Body of pancreas (tissue), 4 donors: ENCODE data around the gene OR14A16. TPM values are rescaled to one million over a fixed set of nuclear protein-coding genes. Genes with fewer than 3 reads are reported as not detected.

Experiments used
- ATAC-seq: fragments of 150-250 bp; one replicate; pipeline ENCODE4 v1.9.1; 2016
- DNase-seq, 4 donors: peaks; one replicate each; pipeline ENCODE4 v3.0.0-alpha.2; 2019
- H3K27ac ChIP-seq, 4 donors: fragments of 200-600 bp; sonication (generic); 1 replicate in 3 of 4; 2 replicates in 1 of 4; pipeline versions ENCODE4 v1.5.1 to v1.6.1; 2016 to 2019; ENCODE audit warnings: mild to moderate bottlenecking in 1 of 4, mixed read lengths in 1 of 4, moderate library complexity in 1 of 4
- H3K27me3 ChIP-seq, 2 donors: fragments of 200-600 bp; sonication (generic); one replicate each; pipeline ENCODE4 v1.6.0; 2016; ENCODE audit warnings: mild to moderate bottlenecking in 1 of 2
- H3K36me3 ChIP-seq, 2 donors: fragments of 200-600 bp; sonication (generic); replicated peaks in 1 of 2; 2 replicates each; pipeline ENCODE4 v1.5.1; 2016; ENCODE audit warnings: low read depth in 2 of 2; ENCODE audit not compliant: insufficient read depth in 1 of 2
- H3K4me1 ChIP-seq: fragments of 200-600 bp; sonication (generic); one replicate; pipeline ENCODE4 v1.6.0; 2016
- H3K4me3 ChIP-seq, 2 donors: fragments of 200-600 bp; sonication (generic); 1 replicate in 1 of 2; 2 replicates in 1 of 2; pipeline ENCODE4 v1.5.1; 2016 to 2019
- H3K9me3 ChIP-seq, 3 donors: fragments of 200-600 bp; sonication (generic); 1 replicate in 2 of 3; 2 replicates in 1 of 3; pipeline ENCODE4 v1.5.1; 2016
- POLR2A ChIP-seq, 3 donors: fragments of 450-650 bp; IDR thresholded peaks; one replicate each; pipeline ENCODE4 v1.6.1; 2016; ENCODE audit warnings: antibody characterized with exemption in 3 of 3, mild to moderate bottlenecking in 2 of 3
- WGBS, 2 donors: methylation state at CpG; one replicate each; pipeline ENCODE4 v1.1.5; 2017; 5-methylcytosine and 5-hydroxymethylcytosine counted together
- intact Hi-C: fragments of 100-400 bp; cut with DNase I; formaldehyde crosslinking; loops from one replicate; pipeline ENCODE4 v1.15.1; 2023
- total RNA-seq, 2 donors: library from RNA; depleted of rRNA; stranded (reverse); fragments of >200 nt; gene quantifications; one replicate each; pipeline ENCODE4 v1.1.0, GENCODE V29; 2016
- TF ChIP-seq, protein P1 (sequence below), 7 experiments: fragments of 450-650 bp in 4 of 7; fragments of 200-600 bp in 3 of 7; sonication (generic) in 3 of 7; IDR thresholded peaks; one replicate each; pipeline ENCODE4 v1.5.1; 2016 to 2019; ENCODE audit warnings: antibody characterized with exemption in 7 of 7

OR14A16 gene
- total RNA-seq, 2 donors from 2014 or later = not detected

DNA sequence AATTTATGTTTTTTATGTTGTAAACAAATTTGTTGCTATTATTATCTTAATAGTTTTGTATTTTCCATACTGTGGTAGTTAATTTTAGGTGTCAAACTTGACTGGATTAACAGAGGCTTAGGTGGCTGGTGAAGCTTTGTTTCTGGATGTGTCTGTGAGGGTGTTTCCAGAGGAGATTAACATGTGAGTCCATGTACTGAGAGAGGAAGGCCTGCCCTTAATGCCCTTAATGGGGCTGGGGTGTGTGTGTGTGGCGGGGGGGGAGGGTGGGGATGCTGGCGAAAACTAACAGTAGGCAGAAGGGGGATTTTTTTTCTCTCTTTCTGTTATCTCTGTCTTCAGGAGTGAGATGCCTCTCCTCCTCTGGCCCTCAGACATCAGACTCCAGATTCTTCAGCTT, 1.9 kb downstream of the OR14A16 start:
- H3K27ac ChIP-seq = no peak overlapping the region
- ATAC-seq = no peak
- TF ChIP-seq, protein P1, sequence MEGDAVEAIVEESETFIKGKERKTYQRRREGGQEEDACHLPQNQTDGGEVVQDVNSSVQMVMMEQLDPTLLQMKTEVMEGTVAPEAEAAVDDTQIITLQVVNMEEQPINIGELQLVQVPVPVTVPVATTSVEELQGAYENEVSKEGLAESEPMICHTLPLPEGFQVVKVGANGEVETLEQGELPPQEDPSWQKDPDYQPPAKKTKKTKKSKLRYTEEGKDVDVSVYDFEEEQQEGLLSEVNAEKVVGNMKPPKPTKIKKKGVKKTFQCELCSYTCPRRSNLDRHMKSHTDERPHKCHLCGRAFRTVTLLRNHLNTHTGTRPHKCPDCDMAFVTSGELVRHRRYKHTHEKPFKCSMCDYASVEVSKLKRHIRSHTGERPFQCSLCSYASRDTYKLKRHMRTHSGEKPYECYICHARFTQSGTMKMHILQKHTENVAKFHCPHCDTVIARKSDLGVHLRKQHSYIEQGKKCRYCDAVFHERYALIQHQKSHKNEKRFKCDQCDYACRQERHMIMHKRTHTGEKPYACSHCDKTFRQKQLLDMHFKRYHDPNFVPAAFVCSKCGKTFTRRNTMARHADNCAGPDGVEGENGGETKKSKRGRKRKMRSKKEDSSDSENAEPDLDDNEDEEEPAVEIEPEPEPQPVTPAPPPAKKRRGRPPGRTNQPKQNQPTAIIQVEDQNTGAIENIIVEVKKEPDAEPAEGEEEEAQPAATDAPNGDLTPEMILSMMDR (IDR thresholded peaks at IDR 0.05) = no peak
- TF ChIP-seq POLR2A (IDR thresholded peaks at IDR 0.05) = no peak
- intact Hi-C loops = no loop called here
- H3K36me3 ChIP-seq = no peaks in the 10 kb centered on the region
- 58 to 69% methylated on average over 2 of the region's 2 CpGs for WGBS, 2 donors
- no peaks in the 10 kb centered on the region for H3K27me3 ChIP-seq
- no peak for DNase-seq
- no peaks in the 10 kb centered on the region for H3K9me3 ChIP-seq
- no peaks in the 10 kb centered on the region for H3K4me1 ChIP-seq
- H3K4me3 ChIP-seq = no peak overlapping the region

DNA sequence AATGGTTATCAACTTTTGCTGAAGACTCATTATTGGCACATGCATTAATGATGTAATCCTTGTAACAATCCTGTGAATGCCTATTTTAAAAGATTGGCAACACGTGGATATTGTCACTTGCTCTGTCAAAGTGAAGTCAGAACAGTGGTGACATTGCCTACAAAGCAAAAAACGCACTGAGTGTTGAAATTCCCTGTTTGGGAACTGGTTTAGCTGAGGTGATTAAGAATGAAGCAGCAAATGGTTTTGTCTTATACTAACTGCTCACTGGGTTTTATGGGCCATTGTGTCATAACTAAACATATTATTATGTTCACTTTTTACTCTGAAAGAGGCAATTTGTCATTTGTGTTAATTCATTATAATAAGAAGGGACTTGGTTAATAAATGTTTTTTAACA, 11.3 kb downstream of the OR14A16 start:
- Histone ChIP-seq H3K9me3 (no peaks in the 10 kb centered on the region), H3K27ac (no peak overlapping the region), H3K27me3 (no peaks in the 10 kb centered on the region), H3K4me3 (no peak overlapping the region), H3K4me1 (no peaks in the 10 kb centered on the region), H3K36me3 (no peaks in the 10 kb centered on the region)
- WGBS, 2 donors = 28 to 33% methylated on average over 2 of the region's 2 CpGs
- DNase-seq (no peak), ATAC-seq (no peak)
- TF ChIP-seq, protein P1 (IDR thresholded peaks at IDR 0.05) = no peak
- intact Hi-C loops = no loop called here

GRCh38 chr1:247797518-247797917, 26.4 kb downstream of the OR14A16 start:
- intact Hi-C loops = no loop called here
- no peak for DNase-seq
- H3K4me1 ChIP-seq = no peaks in the 10 kb centered on the region
- no peaks in the 10 kb centered on the region for H3K36me3 ChIP-seq
- TF ChIP-seq, protein P1 (IDR thresholded peaks at IDR 0.05) = no peak
- TF ChIP-seq POLR2A (IDR thresholded peaks at IDR 0.05) = no peak
- ATAC-seq = no peak
- no peaks in the 10 kb centered on the region for H3K9me3 ChIP-seq
- 15 to 20% methylated on average over 2 of the region's 2 CpGs for WGBS, 2 donors
- no peak overlapping the region for H3K27ac ChIP-seq
- H3K27me3 ChIP-seq = no peaks in the 10 kb centered on the region
- no peak overlapping the region for H3K4me3 ChIP-seq

GRCh38 chr1:247769603-247770002, 54.3 kb downstream of the OR14A16 start:
- intact Hi-C loops = no loop called here
- DNase-seq = no peak
- H3K27me3 ChIP-seq = no peaks in the 10 kb centered on the region
- no peaks in the 10 kb centered on the region for H3K4me1 ChIP-seq
- no peak for ATAC-seq
- H3K27ac ChIP-seq = no peak overlapping the region
- no peak for TF ChIP-seq POLR2A (IDR thresholded peaks at IDR 0.05)
- TF ChIP-seq, protein P1 (IDR thresholded peaks at IDR 0.05) = no peak
- H3K36me3 ChIP-seq = no peaks in the 10 kb centered on the region
- H3K4me3 ChIP-seq = no peak overlapping the region
- H3K9me3 ChIP-seq = no peaks in the 10 kb centered on the region

Other genes with a start within 250 kb of the OR14A16 start
- gene OR2G2, start 235.8 kb downstream of the OR14A16 start, total RNA-seq = not detected
- not detected for gene OR2G3, start 218.5 kb downstream of the OR14A16 start, total RNA-seq
- not detected for gene OR13G1, start 144.4 kb downstream of the OR14A16 start, total RNA-seq
- not detected for gene OR6F1, start 107.5 kb downstream of the OR14A16 start, total RNA-seq
- gene OR14K1, start 85.5 kb downstream of the OR14A16 start, total RNA-seq = 1 to 10 TPM in 1 of 2 donors, not detected in 1; 1.3 TPM
- not detected for gene OR14A2, start 76.0 kb downstream of the OR14A16 start, total RNA-seq
- not detected for gene OR1C1, start 63.6 kb downstream of the OR14A16 start, total RNA-seq
- gene OR11L1, start 17.8 kb upstream of the OR14A16 start, total RNA-seq = not detected
- gene TRIM58, start 33.1 kb upstream of the OR14A16 start, total RNA-seq = 1 to 10 TPM in 1 of 2 donors, under 1 TPM in 1; 0.99 to 3.4 TPM
- gene OR2W3, start 71.5 kb upstream of the OR14A16 start, total RNA-seq = 1 to 10 TPM in 1 of 2 donors, not detected in 1; 1.3 TPM
- not detected for gene OR2T8, start 96.1 kb upstream of the OR14A16 start, total RNA-seq
- gene OR2AJ1, start 100.8 kb upstream of the OR14A16 start, total RNA-seq = not detected
- gene OR2L8, start 124.7 kb upstream of the OR14A16 start, total RNA-seq = not detected
- gene OR2AK2, start 141.1 kb upstream of the OR14A16 start, total RNA-seq = not detected
- gene OR2L5, start 189.5 kb upstream of the OR14A16 start, total RNA-seq = not detected
- gene OR2L2, start 206.0 kb upstream of the OR14A16 start, total RNA-seq = not detected
- gene OR2L3, start 222.7 kb upstream of the OR14A16 start, total RNA-seq = not detected